HG03039 (cell line): ENCODE data around the gene GALNT9.
"Not testable (repeated sequence)": the region's sequence is repeated elsewhere in the genome, so short reads cannot be mapped to it uniquely, and the experiment has no call there.

Experiments used
- ATAC-seq: cut with Tn5 transposase; IDR thresholded peaks from one replicate; pipeline ENCODE4 v1.9.1; 2021; ENCODE audit warnings: mild to moderate bottlenecking, moderate library complexity; ENCODE audit not compliant: unreplicated experiment

The GALNT9 gene

DNA sequence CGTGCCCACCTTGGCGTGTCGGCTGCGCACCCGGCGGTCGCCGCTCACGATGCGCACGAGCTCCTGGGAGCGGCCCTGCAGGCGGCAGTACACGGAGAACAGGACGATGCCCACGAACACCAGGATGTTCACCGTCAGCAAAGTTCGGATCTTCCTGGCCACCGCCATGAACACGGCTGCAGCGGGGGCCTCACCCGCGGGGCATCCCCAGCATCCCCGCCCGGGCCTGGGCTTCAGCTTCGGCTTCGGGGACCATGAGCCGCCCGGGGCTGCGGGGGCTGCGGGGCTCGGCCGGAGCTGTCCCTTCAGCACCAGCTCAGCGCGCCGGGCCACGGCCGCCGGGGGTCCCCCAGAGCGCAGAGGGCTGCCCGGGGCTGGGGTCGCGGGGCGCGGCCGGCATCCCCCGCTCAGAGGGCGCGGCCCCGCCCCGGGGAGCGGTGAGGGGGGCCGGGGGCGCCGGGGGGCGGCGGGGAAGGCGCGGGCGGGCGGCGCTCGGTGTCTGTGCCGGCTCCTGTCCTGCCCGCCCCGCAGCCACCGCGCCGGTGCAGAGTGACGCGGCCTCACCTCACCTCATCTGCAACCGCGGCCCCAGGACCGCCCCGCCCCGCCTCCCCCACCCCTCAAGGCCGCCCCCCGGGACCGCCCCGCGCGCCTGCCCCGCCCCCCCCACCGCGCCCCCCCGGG, at the start of gene GALNT9:
Gene GALNT9 (minus strand): TSS at position 554 of the 684 bp plus-strand sequence. CDS start 386 bp downstream, at position 168.
- no peak for ATAC-seq

DNA sequence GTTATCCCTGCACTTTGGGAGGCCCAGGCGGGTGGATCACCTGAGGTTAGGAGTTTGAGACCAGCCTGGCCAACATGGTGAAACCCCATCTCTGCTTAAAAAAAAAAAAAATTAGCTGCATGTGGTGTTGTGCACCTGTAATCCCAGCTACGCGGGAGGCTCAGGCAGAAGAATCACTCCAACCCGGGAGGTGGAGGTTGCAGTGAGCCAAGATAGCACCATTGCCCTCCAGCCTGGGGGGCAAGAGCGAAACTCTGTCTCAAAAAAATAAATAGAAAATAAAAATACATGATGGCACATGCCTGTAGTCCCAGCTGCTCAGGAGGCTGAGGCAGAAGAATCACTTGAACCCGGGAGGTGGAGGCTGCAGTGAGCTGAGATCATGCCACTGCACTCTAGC, 49.7 kb upstream of the GALNT9 start:
- not testable (repeated sequence) for ATAC-seq

DNA sequence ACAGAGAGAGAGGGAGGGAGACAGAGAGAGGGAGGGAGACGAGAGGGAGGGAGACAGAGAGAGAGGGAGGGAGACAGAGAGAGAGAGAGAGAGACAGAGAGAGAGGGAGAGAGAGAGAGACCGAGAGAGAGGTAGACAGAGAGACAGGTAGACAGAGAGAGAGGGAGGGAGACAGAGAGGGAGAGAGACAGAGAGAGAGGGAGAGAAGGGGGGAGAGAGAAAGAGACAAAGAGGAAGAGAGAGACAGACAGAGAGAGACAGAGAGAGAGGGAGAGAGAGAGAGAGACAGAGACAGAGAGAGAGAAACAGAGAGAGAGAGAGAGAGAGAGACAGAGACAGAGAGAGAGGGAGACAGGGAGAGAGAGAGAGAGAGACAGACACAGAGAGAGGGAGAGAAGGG, 47.8 kb upstream of the GALNT9 start:
- ATAC-seq: no peak

DNA sequence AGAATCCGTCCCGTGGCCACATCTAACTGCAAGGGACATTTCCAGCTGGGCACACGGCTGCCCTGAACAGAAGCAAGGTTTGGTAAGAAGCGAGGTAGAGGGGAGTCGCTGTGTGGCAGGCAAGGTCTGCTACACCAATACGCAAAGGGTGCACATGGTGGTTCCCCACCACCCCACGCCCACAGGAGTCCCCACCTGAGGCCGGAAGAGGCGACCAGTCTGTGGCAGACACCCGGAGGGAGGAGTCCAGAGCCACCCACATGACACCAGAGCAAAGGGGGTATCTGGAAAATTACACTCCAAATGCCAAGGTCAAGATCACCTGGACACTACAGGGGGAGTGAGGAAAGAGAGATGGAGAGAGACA, 47.1 kb upstream of the GALNT9 start:
- ATAC-seq: no peak

DNA sequence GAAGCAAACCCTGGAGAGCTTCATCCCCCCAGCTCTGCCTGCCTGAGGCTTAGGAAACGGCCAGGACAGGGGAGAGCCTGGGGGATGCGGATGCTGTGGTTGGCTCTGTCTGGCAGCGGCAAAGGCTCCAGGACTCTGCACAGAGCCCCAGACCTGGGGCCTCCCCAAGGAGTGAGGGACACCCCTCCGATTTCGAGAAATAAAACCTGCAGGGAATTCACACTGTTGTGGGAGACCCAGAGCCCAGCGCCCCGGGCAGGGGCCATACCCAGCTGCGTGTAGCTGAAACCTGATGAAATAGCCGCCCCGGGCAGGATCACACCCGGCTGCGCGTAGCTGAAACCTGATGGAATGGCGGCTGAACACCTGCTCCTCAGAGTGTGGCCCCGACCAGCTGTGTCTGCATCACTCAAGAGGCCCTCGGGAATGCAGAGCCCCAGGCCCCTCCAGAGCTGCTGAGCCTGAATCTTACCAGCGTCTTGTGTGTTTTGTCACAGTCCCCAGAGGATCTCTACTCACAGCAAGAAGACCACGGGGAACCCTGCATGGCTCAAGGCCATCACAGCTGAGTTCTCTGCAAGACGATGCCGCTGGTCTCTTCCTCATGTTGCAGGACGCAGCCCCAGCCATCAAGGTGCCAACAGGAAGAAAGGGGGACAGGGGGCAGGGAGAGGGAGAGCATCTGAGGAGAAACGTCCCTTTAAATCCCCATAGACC, 46.5 kb upstream of the GALNT9 start:
- ATAC-seq: no peak

DNA sequence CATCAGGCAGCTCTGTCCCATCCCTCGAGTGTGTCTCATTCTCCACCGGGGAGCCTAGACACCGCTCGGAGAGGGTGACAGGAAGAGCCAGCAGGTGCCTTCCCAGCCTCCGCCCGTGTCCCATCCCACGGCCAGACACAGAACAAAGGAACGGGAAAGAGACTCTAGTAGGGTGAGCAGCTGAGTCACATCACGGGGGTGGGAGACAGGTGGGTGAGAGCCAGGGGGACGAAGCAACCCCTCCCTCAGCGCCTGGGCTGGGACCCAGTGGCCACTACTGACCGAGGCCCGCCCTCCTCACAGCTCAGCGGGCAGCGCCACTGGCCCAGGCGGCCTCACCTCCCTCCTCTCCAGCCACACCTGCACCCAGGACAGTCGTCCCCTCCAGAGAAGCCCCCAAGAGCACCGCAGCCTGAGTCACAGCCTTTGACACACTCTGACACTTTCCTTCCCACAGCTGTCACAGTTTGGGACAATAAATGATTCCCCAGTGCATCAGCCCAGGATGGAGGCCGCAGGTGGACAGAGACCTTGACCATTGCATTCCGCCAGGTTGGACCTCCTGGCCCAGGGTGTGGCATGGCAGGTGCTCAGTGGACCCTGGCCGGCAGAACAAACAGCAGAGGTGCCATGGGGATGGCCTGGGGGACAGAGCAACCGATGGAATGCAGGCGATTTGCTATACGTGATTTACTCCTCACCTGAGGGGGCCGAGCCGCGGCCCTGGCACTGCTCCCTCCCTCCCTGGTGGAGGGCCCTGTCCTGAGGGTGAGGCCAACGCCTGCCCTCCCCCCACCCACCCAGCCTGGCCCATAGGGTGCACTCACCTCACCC, 45.4 kb upstream of the GALNT9 start:
- no peak for ATAC-seq

DNA sequence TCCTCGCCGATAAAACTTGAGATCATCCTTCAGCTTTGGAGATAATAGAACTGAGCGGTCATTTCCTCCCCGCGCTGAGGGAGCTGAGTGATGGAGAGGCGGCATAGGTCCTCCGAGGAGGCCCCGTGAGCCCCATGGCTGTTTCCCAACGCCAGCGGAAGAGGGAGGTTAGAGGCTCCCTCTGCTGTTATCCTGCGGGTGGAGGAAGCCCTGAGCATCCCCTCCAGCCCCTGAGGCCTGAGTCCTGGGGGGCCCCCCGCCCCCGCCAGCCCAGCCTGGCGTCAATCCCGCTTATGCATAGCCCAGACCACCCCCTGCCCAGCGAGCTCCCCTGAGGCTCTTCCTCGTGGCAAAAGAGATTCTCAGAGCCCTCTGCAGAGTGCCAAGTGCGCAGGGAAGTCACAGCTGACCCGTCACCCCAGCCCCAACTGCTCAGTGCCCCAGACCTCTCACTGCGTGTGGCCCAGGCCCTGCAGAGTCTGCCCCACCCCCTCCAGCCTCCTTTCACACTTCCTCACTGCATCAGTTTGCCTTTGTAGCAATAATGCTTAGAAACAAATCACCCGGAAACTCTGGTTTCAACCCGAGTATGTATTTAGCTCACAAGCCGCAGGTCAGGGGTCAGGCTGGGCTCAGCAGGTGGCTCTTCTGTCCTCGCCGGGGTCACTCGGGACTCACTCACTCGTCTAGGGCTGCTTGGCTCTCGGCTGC, 44.7 kb upstream of the GALNT9 start:
- no peak for ATAC-seq

DNA sequence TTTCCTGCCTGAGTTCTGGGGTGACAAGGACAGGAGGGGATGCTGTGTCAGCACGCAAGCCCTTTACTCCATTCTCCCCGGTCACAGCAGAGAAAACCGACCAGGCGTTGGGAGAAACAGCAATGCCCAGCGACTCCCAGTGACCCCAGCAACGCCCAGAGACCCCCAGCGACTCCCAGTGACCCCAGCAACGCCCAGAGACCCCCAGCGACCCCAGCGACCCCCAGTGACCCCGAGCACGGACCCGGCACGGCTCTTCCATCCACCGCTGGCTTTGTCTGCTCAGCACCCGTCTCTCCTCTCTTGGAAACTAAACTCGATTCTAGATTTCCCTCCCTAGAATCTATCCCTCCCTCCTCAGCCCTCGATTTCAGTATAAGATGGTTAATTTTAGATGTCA, 38.5 kb upstream of the GALNT9 start:
- ATAC-seq: no peak

DNA sequence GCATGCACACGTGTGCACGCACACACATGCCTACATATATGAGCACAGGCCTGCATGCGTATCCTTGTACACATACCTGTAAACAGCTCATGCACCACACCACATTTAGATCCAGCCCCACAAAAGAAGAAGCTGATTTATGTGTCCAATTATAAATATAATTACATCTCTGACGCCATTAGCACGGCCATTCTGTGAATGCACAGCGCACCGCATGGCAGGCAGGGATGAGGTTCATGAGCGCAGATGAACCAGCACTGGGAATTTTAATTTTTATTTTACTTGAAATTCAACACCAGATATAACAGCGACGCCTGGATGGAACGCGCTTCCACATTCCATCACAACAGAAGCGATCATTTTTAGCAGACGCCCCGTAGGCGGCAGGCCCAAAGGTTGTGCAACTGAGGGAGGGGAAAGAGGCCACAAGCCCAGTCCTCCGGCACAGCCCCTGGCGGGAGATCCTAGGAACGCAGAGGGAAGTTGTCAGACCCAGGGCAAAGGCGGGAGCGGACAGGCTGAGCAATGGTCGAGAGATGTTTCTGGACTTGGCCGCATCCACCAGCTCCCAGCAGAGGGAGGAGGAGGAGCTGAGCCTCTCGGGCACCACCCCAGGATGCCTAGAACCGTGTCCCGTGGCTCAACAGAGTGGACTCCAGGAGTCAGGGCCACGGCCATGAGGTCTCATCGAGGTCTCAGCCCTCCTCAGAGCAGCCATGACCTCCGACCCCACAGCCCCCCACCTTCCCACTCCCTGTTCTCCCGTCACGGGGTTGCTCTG, 37.9 kb upstream of the GALNT9 start:
- ATAC-seq: no peak

DNA sequence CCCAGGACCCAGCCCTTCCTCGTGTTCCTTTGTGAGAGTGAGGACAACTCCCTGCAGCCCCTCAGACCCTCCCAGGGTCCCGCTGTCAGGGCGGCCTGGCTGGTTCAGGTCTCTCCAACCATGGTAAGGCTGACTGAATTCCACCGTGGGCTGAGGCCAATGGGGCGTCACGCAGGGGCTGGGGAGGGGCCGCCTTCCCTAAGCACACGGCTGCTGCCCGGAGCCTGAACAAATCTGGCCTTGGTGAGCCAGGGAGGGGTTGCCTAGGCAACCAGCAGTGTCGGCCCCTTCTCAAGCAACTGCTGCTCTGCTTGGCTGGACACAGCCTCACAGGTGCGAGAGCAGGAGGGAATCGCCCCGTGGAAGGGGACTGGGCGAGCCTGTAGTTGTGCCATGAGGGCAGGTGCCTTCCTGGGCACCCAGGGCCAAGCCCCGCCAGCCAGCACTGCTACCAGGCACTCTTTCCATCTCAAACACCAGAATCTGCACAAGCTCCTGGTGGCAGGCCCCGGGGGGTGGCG, 37.0 kb upstream of the GALNT9 start:
- no peak for ATAC-seq

DNA sequence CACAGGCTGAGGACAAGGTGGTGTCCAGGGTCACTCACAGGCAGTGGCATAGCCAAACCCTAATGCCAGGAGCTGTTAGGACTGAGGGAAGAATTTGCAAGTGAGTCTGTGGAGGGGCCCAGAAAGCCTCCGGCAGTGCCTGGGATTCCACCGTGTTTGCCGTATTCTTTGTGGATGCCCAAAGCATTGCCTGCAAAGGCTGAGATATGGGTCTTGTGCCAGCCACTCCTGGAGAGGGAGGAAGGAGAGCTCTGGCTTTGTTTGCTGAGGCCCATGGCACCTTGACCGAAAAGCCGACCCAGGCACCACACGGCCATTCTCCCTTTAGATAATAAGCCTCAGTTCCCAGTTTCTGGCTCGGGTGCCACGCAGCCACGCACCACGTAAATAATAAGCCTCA, 35.8 kb upstream of the GALNT9 start:
- no peak for ATAC-seq

DNA sequence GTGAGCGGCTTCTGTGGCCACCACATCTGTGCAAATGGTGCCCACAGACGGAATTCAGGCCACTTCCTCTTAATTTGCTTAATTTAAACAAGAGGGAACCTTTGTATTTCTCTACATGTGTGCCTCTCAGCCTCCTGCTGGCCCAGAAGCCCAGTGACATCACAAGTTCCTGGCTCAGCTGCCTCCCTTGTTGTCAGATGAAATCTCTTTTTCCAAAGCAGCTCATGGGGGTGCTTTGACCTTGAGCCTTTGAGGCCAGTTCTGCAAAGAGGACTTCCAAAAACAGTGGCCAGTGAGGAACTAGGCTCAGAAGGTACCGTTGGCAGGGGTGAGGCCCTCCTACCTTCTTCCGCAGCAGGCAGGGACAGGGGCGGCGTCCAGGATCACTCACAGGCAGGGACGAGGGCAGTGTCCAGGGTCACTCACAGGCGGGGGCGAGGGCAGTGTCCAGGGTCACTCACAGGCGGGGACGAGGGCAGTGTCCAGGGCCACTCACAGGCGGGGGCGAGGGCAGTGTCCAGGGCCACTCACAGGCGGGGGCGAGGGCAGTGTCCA, 35.0 kb upstream of the GALNT9 start:
- no peak for ATAC-seq

DNA sequence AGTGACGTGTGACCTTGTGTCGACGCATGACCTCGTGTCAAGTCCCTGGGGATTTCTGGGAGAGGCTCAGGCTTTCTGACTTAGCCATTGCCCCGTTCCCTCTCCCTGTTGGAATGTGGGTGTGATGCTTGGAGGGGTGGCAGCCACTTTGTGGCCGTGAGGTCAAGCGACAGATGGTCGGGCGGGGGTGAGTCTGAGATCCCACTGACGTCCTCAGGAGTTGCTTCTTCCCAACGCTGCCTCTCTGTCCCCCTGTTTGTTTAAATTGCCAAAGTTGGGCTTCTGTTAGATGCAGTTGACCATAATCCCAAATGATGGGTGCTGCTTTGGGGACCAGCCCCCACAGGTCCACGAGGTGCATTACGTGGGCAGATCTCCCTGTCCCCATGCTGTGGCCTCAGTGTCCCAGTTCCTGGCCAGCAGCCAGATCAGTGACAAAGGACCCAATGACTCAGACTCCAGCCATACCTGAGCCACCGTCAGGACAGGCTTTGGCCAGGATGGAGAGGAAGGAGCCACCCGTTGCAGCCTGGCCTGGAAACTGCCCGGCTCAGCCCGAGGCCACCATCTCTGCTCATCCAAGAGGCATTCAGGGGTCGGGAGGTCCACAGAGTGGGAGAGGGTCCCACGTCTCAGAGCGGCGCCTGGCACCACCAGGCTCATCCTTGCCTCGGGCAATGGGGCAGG, 34.4 kb upstream of the GALNT9 start:
- ATAC-seq: no peak

DNA sequence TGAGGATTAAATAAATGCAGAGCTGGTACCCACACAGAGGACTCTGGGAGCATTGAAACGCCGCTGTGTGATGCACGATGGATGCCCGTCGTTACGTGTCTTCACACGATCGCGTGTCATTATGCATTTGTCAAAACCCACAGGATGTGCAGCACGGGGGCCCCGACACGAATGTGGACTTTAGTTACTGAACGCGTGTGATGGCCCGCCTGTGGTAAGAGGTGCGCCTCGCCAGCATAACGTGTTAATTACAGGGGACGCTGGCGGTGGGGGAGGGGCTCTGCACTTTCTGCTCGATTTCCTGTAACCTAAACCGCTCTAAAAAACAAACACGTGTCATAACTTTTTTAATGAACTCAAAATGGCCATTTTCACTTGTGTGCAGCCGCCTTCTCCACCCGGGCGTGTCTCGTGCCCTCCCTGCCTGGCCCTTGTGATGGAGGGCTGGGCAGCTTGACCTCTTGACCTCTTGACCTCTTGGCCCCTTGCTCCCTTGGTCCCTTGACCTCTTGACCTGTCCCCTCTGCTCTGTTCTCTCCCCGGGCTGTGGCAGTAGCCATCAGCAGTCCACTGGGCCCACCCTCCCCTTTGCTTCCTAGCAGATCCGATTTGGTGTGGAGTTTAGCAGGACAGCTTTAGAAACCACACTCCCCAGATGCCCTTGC, 33.7 kb upstream of the GALNT9 start:
- no peak for ATAC-seq

DNA sequence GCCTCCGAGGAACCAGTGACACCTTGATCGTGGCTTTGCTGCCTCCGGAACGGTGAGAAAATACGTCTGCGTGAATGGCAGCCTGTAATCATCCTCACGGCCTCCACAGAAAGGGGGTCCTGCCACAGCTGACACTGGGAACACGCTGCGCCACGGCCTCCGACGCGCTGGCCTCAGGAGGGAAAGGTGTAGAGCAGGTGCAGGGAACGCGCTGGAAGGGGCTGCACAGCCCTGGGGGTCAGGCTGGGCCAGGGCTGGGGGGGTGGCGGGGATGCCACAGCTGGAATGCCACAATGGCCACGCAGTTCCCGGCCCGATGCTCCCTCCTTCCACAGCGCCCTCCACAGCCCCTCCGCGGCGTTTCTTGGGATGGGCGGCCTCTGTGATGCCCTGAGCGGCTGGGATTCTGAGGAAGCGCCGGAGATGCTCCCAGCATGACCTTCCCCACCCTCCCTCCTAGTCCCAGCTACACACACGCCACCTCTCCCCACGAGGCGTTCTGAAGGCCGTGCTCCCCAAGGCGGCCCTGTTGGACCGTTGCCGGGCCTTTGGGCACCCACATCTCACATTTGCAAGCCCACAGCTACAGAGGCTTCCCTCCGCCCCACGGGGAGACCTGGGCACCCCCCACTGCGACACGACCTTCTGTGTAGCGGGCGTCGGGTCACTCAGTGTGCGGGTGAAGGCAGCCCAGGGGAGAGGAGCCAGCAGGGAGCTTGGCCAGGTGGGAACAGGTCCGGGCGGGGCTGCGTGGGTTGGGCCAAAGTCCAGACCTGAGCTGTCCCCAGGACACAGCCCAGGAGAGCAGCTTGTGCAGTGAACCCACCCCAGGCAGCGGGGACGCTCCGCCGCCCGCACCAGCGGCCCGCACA, 31.8 kb upstream of the GALNT9 start:
- ATAC-seq: no peak

DNA sequence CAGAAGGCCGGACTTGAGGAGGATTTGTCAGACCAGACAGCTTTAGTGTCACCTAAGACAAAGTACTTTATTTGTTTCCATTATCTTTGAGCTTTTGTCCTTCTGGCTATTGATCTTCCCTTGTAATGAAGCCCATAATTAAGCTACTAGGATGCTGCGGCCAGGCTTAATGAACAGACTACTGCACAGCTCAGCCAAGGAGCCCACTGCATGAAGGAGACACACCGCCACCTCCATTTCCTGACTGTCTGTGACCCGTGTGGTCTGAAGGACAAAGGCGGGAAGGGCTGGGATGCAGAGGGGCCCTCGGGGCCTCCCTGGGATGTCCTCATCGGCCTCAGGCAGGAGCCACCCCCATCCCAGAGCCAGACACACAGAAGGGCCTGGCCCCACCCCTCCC, 31.0 kb upstream of the GALNT9 start:
- ATAC-seq: no peak

DNA sequence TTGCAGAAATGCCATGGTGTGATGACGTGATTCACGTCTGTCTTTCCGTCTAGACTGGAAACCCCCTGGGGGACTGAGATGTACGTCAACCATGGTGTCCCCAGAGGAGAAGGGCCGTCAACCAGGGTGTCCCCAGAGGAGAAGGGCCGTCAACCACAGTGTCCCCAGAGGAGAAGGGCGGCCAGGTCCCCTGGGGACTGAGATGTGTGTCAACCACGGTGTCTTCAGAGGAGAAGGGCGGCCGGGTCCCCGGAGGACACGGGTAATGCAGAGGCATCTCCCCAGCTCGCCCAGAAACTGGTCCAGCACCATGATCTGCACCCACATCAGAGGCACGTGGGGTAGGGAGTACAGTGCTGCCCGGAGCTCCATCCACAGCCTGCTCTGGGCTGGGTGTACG, 30.6 kb upstream of the GALNT9 start:
- no peak for ATAC-seq

DNA sequence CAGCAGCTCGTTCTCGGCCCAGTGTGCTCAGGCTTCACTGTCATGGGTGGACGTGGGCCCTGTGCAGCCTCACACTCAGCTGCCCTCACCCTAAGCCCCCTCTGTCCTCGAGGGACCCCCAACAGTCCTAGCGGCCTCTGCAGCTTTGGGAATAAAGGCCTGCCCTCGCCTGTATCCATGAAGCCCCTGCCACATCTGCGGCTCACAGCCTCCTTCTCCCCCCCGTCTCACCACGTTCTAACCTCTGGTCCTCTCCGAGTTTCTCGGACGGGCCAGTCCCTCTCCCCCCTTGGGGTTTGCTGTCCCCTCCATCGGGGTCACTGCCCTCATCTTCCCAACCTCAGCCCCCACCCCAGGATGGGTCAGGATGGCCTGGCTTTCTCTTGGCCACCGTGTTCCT, 30.2 kb upstream of the GALNT9 start:
- ATAC-seq: no peak
